HUES64 (cell line): Measurements from ENCODE around the gene GOLPH3.

Source experiments
- H3K27ac ChIP-seq: 2 replicates; pipeline ENCODE4 v1.7.0; 2013; ENCODE audit warnings: low read depth, low read length, inconsistent platforms
- H3K27me3 ChIP-seq: 2 replicates; pipeline ENCODE4 v1.6.1; 2013; ENCODE audit warnings: mild to moderate bottlenecking, low read length; ENCODE audit not compliant: insufficient read depth
- H3K36me3 ChIP-seq: 2 replicates; pipeline ENCODE4 v1.6.1; 2013; ENCODE audit warnings: mild to moderate bottlenecking, low read length; ENCODE audit not compliant: insufficient read depth
- H3K4me1 ChIP-seq: 2 replicates; pipeline ENCODE4 v1.6.1; 2013; ENCODE audit warnings: mild to moderate bottlenecking, low read length, moderate library complexity; ENCODE audit not compliant: insufficient read depth
- H3K4me3 ChIP-seq: 2 replicates; pipeline ENCODE4 v1.5.1; 2013; ENCODE audit warnings: mild to moderate bottlenecking, low read length, moderate library complexity
- H3K9ac ChIP-seq: 2 replicates; pipeline ENCODE4 v1.6.1; 2013; ENCODE audit warnings: mild to moderate bottlenecking, low read depth, low read length
- H3K9me3 ChIP-seq: 2 replicates; pipeline ENCODE4 v1.6.1; 2013; ENCODE audit warnings: low read depth, low read length; ENCODE audit not compliant: insufficient read depth
- WGBS: fragments of 150-250, 120-280 bp; methylation state at CpG from one replicate; pipeline ENCODE4 v1.1.7; 2013; ENCODE audit warnings: missing lambda C conversion rate; 5-methylcytosine and 5-hydroxymethylcytosine counted together

Gene GOLPH3

DNA sequence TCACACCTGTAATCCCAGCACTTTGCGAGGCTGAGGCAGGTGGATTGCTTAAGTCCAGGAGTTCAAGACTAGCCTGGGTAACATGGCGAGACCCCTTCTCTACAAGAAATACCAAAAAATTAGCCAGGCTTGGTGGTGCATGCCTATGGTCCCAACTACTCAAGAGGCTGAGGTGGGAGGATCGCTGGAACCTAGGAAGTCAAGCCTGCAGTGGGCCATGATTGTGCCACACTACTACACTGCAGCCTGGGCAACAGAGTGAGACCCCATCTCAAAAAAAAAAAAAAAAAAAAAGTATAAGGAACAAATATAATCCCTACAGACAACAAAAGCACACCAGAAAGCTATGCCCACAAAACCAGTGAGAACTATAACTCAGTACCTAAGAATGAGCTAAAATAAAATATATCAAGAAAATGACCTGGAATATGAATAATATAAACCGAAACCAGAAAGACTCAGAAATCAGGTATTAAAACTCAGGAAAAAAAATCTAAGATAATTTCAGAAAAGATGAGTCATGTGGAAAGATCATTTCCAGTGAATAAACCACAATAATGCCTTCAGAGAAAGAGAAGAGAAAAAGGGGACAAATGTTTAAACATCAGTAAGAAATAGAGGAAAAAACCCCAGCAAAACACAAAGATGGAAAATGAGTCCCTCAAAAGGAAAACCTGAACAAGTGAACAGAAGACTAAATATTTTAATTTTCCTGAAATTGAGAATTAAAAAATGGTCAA, 57.4 kb downstream of the GOLPH3 start:
- Histone ChIP-seq H3K4me1 (no peaks in the 10 kb centered on the region), H3K9ac (no peak overlapping the region), H3K9me3 (no peaks in the 10 kb centered on the region), H3K27ac (no peak overlapping the region), H3K4me3 (no peak overlapping the region), H3K27me3 (no peaks in the 10 kb centered on the region), H3K36me3 (peaks cover 79% of the 10 kb centered on the region)
- 96% methylated on average over 3 of the region's 4 CpGs for WGBS

DNA sequence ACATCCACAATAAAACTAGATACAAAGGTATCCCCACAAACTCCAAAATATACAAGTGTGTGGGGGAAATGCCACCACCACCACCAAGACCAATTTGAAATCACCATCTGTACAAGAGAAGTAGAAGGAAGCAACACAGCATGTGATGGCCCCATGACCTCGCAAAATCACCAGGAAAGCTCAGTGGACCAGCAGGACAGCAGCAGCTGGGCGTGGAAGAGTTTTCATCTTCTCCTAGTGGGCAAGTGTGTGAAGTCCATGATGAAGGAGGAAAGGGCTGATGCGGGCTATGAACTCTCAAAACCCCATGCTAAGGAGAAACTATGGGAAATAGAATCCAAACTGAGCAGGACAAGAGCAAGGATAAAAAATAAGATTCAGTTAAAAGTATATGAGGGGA, 58.1 kb downstream of the GOLPH3 start:
- H3K9ac ChIP-seq = no peak overlapping the region
- H3K27ac ChIP-seq = no peak overlapping the region
- peaks cover 76% of the 10 kb centered on the region for H3K36me3 ChIP-seq
- no peaks in the 10 kb centered on the region for H3K4me1 ChIP-seq
- H3K27me3 ChIP-seq = no peaks in the 10 kb centered on the region
- WGBS = 93% methylated on average over 3 of the region's 3 CpGs
- H3K9me3 ChIP-seq = no peaks in the 10 kb centered on the region
- H3K4me3 ChIP-seq = no peak overlapping the region

DNA sequence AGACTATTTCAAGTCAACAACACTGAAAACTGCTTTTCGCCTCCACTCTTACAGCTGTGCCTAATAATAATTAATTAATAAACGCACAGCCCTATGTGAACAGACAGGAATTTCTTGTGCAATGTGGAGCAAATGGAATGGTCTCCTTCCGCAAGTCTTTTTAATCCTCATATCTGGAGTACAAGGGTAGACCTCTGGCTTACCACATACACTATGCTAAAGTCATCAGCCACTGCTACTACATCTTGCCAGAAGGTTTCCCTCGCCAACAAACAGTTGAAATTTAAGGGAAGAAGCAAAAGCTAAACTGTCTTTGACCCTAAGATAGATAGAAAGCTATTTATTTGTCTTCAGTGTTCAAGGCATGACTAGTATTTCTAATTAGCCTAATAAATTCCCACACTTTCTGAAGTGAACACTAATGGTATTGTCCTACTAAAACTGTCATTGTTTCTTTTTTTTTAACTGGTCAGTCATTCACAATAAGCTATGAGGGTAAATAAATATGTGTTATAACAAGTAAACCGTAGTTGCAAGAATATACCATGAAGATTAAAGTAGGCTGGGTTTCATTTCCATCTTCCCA, 63.9 kb downstream of the GOLPH3 start:
- no peak overlapping the region for H3K4me3 ChIP-seq
- no peaks in the 10 kb centered on the region for H3K27me3 ChIP-seq
- H3K9ac ChIP-seq = no peak overlapping the region
- H3K4me1 ChIP-seq = no peaks in the 10 kb centered on the region
- 98% methylated on average over 4 of the region's 5 CpGs for WGBS
- H3K9me3 ChIP-seq = peaks cover 4% of the 10 kb centered on the region; the same call in 1 of the 2 replicates
- no peak overlapping the region for H3K27ac ChIP-seq
- H3K36me3 ChIP-seq = peaks cover 88% of the 10 kb centered on the region

DNA sequence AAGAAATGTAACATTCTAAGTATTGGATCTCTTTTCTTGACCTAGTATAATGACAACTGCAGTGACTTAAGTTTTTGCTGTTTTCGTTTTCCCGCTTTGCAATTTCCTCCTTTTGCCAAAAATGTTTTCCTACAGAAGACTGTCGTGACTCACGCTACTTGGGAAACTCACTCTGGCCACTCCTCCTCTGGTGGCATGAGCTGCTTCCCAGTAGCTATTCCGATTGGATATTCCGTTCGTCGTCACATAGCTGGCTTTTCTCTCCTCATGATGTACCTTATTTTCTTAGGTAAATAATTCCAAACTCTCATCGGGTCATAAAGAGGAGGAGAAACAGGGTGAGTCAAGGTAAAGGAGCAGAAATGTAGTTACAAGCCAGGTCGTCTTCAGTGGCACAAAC, 64.9 kb downstream of the GOLPH3 start:
- peaks cover 95% of the 10 kb centered on the region for H3K36me3 ChIP-seq
- H3K4me1 ChIP-seq = no peaks in the 10 kb centered on the region
- WGBS = 95% methylated on average over 10 of the region's 10 CpGs
- H3K9ac ChIP-seq = no peak overlapping the region
- H3K27me3 ChIP-seq = no peaks in the 10 kb centered on the region
- no peak overlapping the region for H3K27ac ChIP-seq
- peaks cover 4% of the 10 kb centered on the region; the same call in 1 of the 2 replicates for H3K9me3 ChIP-seq
- no peak overlapping the region for H3K4me3 ChIP-seq

DNA sequence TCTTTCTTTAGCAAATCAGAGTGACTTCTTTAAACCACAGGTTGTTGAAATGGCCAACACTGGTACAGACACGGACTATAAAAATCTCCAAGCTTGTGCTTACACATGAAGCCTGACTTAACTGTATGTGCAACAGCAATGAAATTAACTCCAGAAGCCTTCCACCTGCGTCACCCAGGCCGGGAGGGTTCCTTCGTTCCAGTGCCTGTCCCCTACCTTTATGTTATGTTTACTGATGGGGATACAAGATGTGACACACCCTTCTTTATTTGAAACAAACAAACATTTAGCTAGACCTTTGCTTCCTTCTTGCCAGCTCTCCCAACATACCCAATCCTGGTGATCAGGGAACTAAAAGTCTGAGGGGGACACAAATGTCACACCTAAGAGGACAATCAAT, 66.0 kb downstream of the GOLPH3 start:
- 94% methylated on average over 4 of the region's 4 CpGs for WGBS
- Histone ChIP-seq H3K36me3 (peaks cover 95% of the 10 kb centered on the region), H3K4me3 (no peak overlapping the region), H3K27ac (no peak overlapping the region), H3K9me3 (peaks cover 4% of the 10 kb centered on the region; the same call in 1 of the 2 replicates), H3K9ac (no peak overlapping the region), H3K27me3 (no peaks in the 10 kb centered on the region), H3K4me1 (no peaks in the 10 kb centered on the region)

DNA sequence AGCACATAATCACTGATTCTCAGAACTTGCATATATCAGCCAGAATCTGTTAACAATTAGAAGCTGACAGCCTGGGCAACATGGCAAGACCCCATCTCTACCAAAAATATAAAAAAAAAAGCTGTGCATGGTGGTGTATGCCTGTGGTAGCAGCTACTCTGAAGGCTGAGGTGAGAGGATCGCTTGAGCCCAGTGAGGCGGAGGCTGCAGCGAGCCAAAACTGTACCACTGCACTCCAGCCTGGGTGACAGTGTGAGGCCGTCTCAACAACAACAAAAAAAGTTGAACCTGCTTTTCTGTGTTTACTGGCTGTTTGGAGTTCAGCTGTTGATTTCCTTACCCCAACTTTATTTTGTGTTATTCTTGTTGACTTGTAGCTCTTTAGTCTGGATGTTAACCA, 66.8 kb downstream of the GOLPH3 start:
- 96% methylated on average over 4 of the region's 4 CpGs for WGBS
- H3K36me3 ChIP-seq = peaks cover 97% of the 10 kb centered on the region
- no peaks in the 10 kb centered on the region for H3K27me3 ChIP-seq
- no peak overlapping the region for H3K9ac ChIP-seq
- peaks cover 4% of the 10 kb centered on the region; the same call in 1 of the 2 replicates for H3K9me3 ChIP-seq
- H3K4me3 ChIP-seq = no peak overlapping the region
- no peaks in the 10 kb centered on the region for H3K4me1 ChIP-seq
- H3K27ac ChIP-seq = no peak overlapping the region

DNA sequence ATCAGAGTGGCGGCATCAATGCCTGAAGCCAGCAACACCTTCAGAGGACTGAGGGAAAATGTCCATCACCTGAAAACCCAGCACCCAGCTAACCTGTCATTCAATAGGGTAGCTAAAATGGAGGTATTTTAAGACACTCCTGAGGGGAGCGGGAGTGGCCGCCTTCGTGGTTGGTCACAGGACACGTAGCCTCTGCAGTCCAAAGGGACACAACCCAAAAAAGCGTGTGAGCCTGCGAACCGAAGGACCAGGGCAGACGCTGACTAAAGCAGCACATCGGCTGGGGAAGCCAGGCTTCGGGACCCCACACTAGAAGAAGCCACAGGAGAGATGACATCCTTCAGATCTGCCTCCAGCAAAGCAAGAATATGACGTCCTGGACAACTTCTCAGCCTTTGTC, 70.6 kb downstream of the GOLPH3 start:
- Histone ChIP-seq H3K27me3 (no peaks in the 10 kb centered on the region), H3K36me3 (peaks cover 87% of the 10 kb centered on the region), H3K9me3 (peaks cover 4% of the 10 kb centered on the region; the same call in 1 of the 2 replicates), H3K4me3 (no peak overlapping the region), H3K9ac (no peak overlapping the region), H3K4me1 (no peaks in the 10 kb centered on the region), H3K27ac (no peak overlapping the region)
- WGBS = 96% methylated on average over 12 of the region's 12 CpGs

DNA sequence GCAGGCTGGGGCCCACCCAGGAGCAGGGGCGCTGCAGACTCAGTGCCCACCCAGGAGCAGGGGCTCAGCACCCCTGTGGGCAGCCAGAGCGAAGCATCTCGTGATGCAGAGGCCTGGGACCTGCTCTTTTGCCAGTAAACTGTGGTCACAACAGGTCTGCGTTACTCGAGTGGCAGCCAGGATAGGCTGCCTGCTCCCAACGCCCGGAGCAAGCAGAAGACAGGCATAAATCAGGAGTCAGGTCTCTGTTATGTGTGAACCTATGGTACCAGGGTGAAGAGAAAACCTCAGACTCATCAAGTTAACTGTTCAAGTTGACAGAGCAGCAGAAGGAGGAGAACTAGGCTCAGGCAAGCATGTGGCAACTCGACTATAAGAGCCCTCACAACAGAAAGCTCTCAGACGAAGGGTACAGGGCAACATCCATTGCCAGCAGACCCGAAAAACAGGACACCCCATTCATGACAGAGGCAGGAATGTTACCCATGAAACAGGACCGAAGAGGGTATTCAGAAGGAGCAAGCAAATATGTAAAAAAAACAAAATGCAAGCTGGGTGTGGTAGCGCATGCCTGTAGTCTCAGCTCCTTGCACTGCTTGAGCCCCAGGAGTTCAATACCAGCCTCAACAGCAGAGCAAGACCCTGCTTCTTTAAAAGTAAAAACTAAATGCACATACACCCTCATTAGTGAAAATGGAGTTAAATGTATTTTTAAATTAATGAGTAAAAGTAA, 71.7 kb downstream of the GOLPH3 start:
- no peak overlapping the region for H3K27ac ChIP-seq
- no peak overlapping the region for H3K9ac ChIP-seq
- no peaks in the 10 kb centered on the region for H3K4me1 ChIP-seq
- WGBS = 94% methylated on average over 12 of the region's 12 CpGs
- peaks cover 4% of the 10 kb centered on the region; the same call in 1 of the 2 replicates for H3K9me3 ChIP-seq
- H3K4me3 ChIP-seq = no peak overlapping the region
- no peaks in the 10 kb centered on the region for H3K27me3 ChIP-seq
- H3K36me3 ChIP-seq = peaks cover 76% of the 10 kb centered on the region

DNA sequence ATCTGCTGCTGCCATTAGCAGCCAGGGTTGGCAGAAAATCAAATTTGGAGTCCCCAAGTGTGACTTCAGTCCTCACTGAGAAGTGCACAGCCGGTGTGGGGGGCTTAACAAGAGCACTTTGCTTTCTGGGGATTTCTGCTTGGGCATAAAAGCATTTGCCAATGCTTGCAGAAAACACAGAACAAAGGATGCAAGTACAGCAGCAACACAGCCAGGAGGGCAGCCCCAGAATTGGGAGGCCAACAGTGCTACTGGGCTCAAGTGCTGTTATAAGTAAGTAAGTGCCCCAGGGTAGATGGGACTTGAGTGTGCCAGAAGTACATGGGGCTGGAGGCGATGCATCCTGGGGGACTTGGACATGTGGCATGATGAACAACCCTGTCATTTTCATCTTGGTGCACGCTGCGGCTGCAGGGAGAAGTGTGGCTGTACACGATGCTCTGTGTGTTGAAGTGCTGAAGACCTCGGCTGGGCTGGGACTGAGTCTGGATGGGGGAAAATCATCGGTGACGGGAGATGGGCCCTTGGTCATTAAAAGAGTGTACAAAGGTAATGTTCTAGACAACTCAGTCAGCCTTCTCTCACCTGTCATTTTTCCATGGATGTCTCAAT, 73.3 kb downstream of the GOLPH3 start:
- 97% methylated on average over 8 of the region's 8 CpGs for WGBS
- Histone ChIP-seq H3K36me3 (peaks cover 64% of the 10 kb centered on the region), H3K27me3 (no peaks in the 10 kb centered on the region)

DNA sequence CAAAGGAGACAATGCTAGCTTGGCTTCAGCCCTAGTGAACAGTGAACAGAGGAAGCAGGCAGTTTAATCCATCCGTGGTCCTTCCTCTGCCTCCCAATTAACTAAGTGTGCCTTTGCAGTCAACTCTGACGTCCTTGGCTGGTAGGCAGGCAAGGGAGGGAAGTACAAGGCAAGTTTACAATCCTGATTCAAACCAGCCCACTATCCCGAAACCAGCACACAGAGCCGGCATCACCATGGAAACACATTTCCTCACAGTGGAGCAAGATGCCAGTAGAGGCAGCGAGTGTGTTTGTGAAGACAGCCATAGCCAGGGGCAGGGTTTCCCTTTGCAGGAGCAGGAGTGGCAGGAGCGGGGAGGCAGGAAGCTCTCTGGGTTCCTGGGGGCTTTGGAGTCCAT, 73.9 kb downstream of the GOLPH3 start:
- no peaks in the 10 kb centered on the region for H3K4me1 ChIP-seq
- no peak overlapping the region for H3K4me3 ChIP-seq
- no peaks in the 10 kb centered on the region for H3K27me3 ChIP-seq
- peaks cover 58% of the 10 kb centered on the region for H3K36me3 ChIP-seq
- no peaks in the 10 kb centered on the region for H3K9me3 ChIP-seq
- WGBS = 90% methylated on average over 6 of the region's 6 CpGs
- no peak overlapping the region for H3K9ac ChIP-seq
- no peak overlapping the region for H3K27ac ChIP-seq

More for the DNA sequence above, 73.3 kb downstream of the GOLPH3 start:
- Histone ChIP-seq H3K9me3 (no peaks in the 10 kb centered on the region), H3K9ac (no peak overlapping the region), H3K27ac (no peak overlapping the region), H3K4me3 (no peak overlapping the region), H3K4me1 (no peaks in the 10 kb centered on the region)

DNA sequence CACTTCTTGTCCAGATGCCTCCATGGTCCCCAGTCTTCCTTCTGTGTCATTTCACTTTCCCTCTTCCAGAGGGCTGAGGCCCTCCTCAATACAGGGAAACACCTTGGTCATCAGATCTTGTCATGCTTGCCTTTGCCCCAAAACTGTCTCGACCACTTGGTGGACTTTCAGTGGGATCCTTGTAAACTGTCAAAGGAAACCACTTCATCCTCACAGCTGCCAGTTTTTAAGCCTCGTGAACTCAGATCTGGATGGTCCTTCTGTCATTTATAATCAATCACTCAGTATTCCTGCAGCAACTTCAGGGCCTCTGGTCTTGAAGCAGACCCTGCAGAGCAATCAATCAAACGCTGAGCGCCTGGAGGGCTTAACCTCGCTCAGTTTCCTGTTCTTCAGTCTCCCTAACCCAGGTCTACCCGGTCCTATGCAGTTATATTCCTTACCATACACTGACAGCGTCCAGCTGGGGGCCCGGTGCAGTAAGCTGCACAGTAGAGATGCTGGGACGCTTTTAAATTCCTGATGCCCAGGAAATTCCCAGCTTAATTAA, 74.6 kb downstream of the GOLPH3 start:
- no peaks in the 10 kb centered on the region for H3K27me3 ChIP-seq
- H3K9me3 ChIP-seq = no peaks in the 10 kb centered on the region
- 91% methylated on average over 9 of the region's 9 CpGs for WGBS
- no peak overlapping the region for H3K4me3 ChIP-seq
- no peak overlapping the region for H3K9ac ChIP-seq
- peaks cover 51% of the 10 kb centered on the region for H3K36me3 ChIP-seq
- H3K27ac ChIP-seq = no peak overlapping the region
- no peaks in the 10 kb centered on the region for H3K4me1 ChIP-seq
